HepG2 (cell line): ENCODE measurements around the gene METTL15. TPM values are rescaled to one million over a fixed set of nuclear protein-coding genes. Genes with fewer than 3 reads are reported as not detected.

Experiments
- ATAC-seq: fragments of 200-7000 bp; cut with Tn5 transposase; 3 replicates; pipeline ENCODE4 v1.9.1; 2020; ENCODE audit warnings: mild to moderate bottlenecking, moderate library complexity
- BruUV-seq: library from RNA; stranded (reverse); fragments of 400-500 nt; replicated peaks from 2 replicates; lab custom pipeline; 2021; lab: Mats Ljungman, UMichigan
- CTCF ChIA-PET: fragments of 300-600 bp; formaldehyde crosslinking; extraction: SDS; loops from one replicate; lab custom pipeline; 2021; ENCODE audit warnings: low total read pairs, inconsistent platforms, low intra/inter-chr PET ratio; lab: Yijun Ruan, JAX
- POLR2A ChIA-PET: fragments of 350-600 bp; sonication (Branson Sonifier 250); formaldehyde crosslinking; loops from one replicate; lab custom pipeline; 2020; ENCODE audit warnings: antibody characterized with exemption, inconsistent platforms; lab: Yijun Ruan, JAX
- DNase-seq: peaks from one replicate; pipeline ENCODE4 v3.0.0-alpha.2; 2015; ENCODE audit warnings: low spot score
- FAIRE-seq: peaks from 3 replicates; lab custom pipeline; 2011; peaks lifted over from hg19 to GRCh38; lab: Jason Lieb, UNC
- H2AFZ ChIP-seq: one replicate; pipeline ENCODE4 v1.6.1; 2011; ENCODE audit warnings: low read length, inconsistent platforms
- H3K27ac ChIP-seq: fragments of 300-600 bp; 3 replicates; pipeline ENCODE4 v1.8.0; 2011; ENCODE audit warnings: mixed run types, mild to moderate bottlenecking, mixed read lengths, low read length, inconsistent platforms; ENCODE audit not compliant: insufficient read depth; ENCODE audit errors: extremely low read length
- H3K27me3 ChIP-seq, 2 experiments: fragments of 200-600 bp in 1 of 2; 2 replicates in 1 of 2; 3 replicates in 1 of 2; pipeline versions ENCODE4 v1.6.0 to v1.8.0; 2011; ENCODE audit warnings: low read length in 2 of 2, mild to moderate bottlenecking in 2 of 2, moderate library complexity in 2 of 2, inconsistent platforms in 1 of 2; ENCODE audit not compliant: insufficient read depth in 2 of 2, control insufficient read depth in 1 of 2
- H3K36me3 ChIP-seq, 2 experiments: fragments of 200-600 bp in 1 of 2; replicated peaks in 1 of 2; 2 replicates in 1 of 2; 3 replicates in 1 of 2; pipeline versions ENCODE4 v1.5.1 to v1.8.0; 2011; ENCODE audit warnings: low read length in 2 of 2, inconsistent platforms in 1 of 2; ENCODE audit not compliant: insufficient read depth in 2 of 2, control insufficient read depth in 1 of 2
- H3K4me1 ChIP-seq: 2 replicates; pipeline ENCODE4 v1.5.1; 2012; ENCODE audit warnings: low read length, inconsistent platforms; ENCODE audit not compliant: insufficient read depth
- H3K4me2 ChIP-seq: 2 replicates; pipeline ENCODE4 v1.6.0; 2011; ENCODE audit warnings: low read depth, low read length, inconsistent platforms
- H3K4me3 ChIP-seq, 3 experiments: fragments of 200-600 bp in 1 of 3; sonication (generic), shearing (Covaris generic) in 1 of 3; replicated peaks in 1 of 3; 2 replicates each; pipeline ENCODE4 v1.5.1; 2011 to 2016; ENCODE audit warnings: low read length in 3 of 3, inconsistent platforms in 2 of 3, low read depth in 2 of 3, mild to moderate bottlenecking in 2 of 3, control low read depth in 1 of 3, mixed read lengths in 1 of 3; ENCODE audit not compliant: insufficient read depth in 1 of 3
- H3K79me2 ChIP-seq: one replicate; pipeline ENCODE4 v1.6.1; 2011; ENCODE audit warnings: low read length, inconsistent platforms; ENCODE audit not compliant: insufficient read depth
- H3K9ac ChIP-seq: 2 replicates; pipeline ENCODE4 v1.6.0; 2011; ENCODE audit warnings: mild to moderate bottlenecking, low read depth, low read length, inconsistent platforms; ENCODE audit not compliant: insufficient read depth
- H3K9me3 ChIP-seq: 2 replicates; pipeline ENCODE4 v1.5.1; 2012; ENCODE audit warnings: mild to moderate bottlenecking, low read length
- H4K20me1 ChIP-seq: 2 replicates; pipeline ENCODE4 v1.6.0; 2011; ENCODE audit warnings: inconsistent platforms, mild to moderate bottlenecking, low read length, moderate library complexity; ENCODE audit not compliant: insufficient read depth
- CAMTA2 ChIP-seq: sonication (generic); formaldehyde crosslinking; IDR thresholded peaks from 2 replicates; pipeline ENCODE4 v1.4.0; 2020; ENCODE audit warnings: mild to moderate bottlenecking, missing genetic modification reagents, borderline replicate concordance
- DNMT1 ChIP-seq: sonication (generic); formaldehyde crosslinking; IDR thresholded peaks from 2 replicates; pipeline ENCODE4 v1.5.1; 2020; ENCODE audit warnings: mild to moderate bottlenecking, missing genetic modification reagents
- ELF4 ChIP-seq: sonication (generic); formaldehyde crosslinking; IDR thresholded peaks from 2 replicates; pipeline ENCODE4 v1.5.0; 2020; ENCODE audit warnings: missing genetic modification reagents, mild to moderate bottlenecking, moderate library complexity, borderline replicate concordance
- HNRNPK ChIP-seq: fragments of 200-400 bp; formaldehyde crosslinking; IDR thresholded peaks from 2 replicates; pipeline ENCODE4 v1.6.1; 2018; ENCODE audit warnings: low read length, low read depth, moderate library complexity, mild to moderate bottlenecking; ENCODE audit not compliant: poor library complexity, severe bottlenecking
- ISL2 ChIP-seq: sonication (generic); formaldehyde crosslinking; IDR thresholded peaks from 2 replicates; pipeline ENCODE4 v1.5.0; 2020; ENCODE audit warnings: missing genetic modification reagents
- KDM5A ChIP-seq: fragments of 200-600 bp; sonication (generic); IDR thresholded peaks from 2 replicates; pipeline ENCODE4 v1.7.0; 2018; ENCODE audit warnings: antibody characterized with exemption, mild to moderate bottlenecking, low read length, borderline replicate concordance
- NFRKB ChIP-seq: fragments of 450-650 bp; IDR thresholded peaks from 2 replicates; pipeline ENCODE4 v1.6.1; 2017
- SP1 ChIP-seq, 2 experiments: fragments of 450-650 bp in 1 of 2; sonication (generic) in 1 of 2; formaldehyde crosslinking in 1 of 2; IDR thresholded peaks; 2 replicates each; pipeline versions ENCODE4 v1.4.0 to v1.6.1; 2016 to 2020; ENCODE audit warnings: missing genetic modification reagents in 1 of 2
- XRCC5 ChIP-seq: fragments of 200-400 bp; formaldehyde crosslinking; optimal IDR thresholded peaks from 2 replicates; pipeline ENCODE3; 2017; ENCODE audit warnings: mild to moderate bottlenecking, low read length
- ZBTB7B ChIP-seq: sonication (generic); formaldehyde crosslinking; IDR thresholded peaks from 2 replicates; pipeline ENCODE4 v1.4.0; 2020; ENCODE audit warnings: missing genetic modification reagents
- ZNF282 ChIP-seq: fragments of 450-650 bp; IDR thresholded peaks from 2 replicates; pipeline ENCODE4 v1.6.1; 2018; ENCODE audit not compliant: partially characterized antibody
- ZNF292 ChIP-seq: sonication (generic); formaldehyde crosslinking; IDR thresholded peaks from 2 replicates; pipeline ENCODE4 v1.8.1; 2022; ENCODE audit warnings: mild to moderate bottlenecking, low read depth, missing genetic modification reagents, borderline replicate concordance
- ZNF570 ChIP-seq: sonication (generic); formaldehyde crosslinking; IDR thresholded peaks from 2 replicates; pipeline ENCODE4 v1.4.0; 2020; ENCODE audit warnings: mild to moderate bottlenecking, missing genetic modification reagents, borderline replicate concordance
- ZNF577 ChIP-seq: sonication (generic); formaldehyde crosslinking; IDR thresholded peaks from 2 replicates; pipeline ENCODE4 v1.4.0; 2020; ENCODE audit warnings: mild to moderate bottlenecking, low read depth, missing genetic modification reagents, borderline replicate concordance
- ZNF605 ChIP-seq: sonication (generic); formaldehyde crosslinking; IDR thresholded peaks from 2 replicates; pipeline ENCODE4 v1.8.0; 2022; ENCODE audit warnings: mild to moderate bottlenecking, missing genetic modification reagents
- ZNF775 ChIP-seq: sonication (generic); formaldehyde crosslinking; IDR thresholded peaks from 2 replicates; pipeline ENCODE4 v1.4.0; 2020; ENCODE audit warnings: missing genetic modification reagents, mild to moderate bottlenecking, moderate library complexity, borderline replicate concordance
- ZSCAN9 ChIP-seq: IDR thresholded peaks from 2 replicates; pipeline ENCODE4 v1.6.1; 2016; ENCODE audit warnings: borderline replicate concordance
- WGBS: methylation state at CpG from one replicate; pipeline ENCODE4 v1.1.6; 2017; ENCODE audit warnings: low lambda C conversion rate; 5-methylcytosine and 5-hydroxymethylcytosine counted together
- in situ Hi-C: cut with HindIII; loops from 2 replicates; pipeline ENCODE4 v1.10.0; 2017; ENCODE audit warnings: low pct_unique_long_range_greater_than_20kb; ENCODE audit not compliant: extremely low pct_ligation_motif_present
- intact Hi-C: fragments of 100-400 bp; cut with micrococcal nuclease; formaldehyde crosslinking; loops from one replicate; pipeline ENCODE4 v1.10.0; 2022; ENCODE audit not compliant: unreplicated experiment
- polyA plus RNA-seq, 8 experiments: library from polyadenylated mRNA; depleted of rRNA in 3 of 8; stranded (reverse) in 7 of 8; unstranded in 1 of 8; fragments of >200 nt; fragmentation: Illumina TruSeq in 4 of 8; extraction: Trizol in 4 of 8; gene quantifications; 2 replicates each; pipeline versions ENCODE4 v1.2.1 to v1.2.3, GENCODE V29; 2011 to 2016; ENCODE audit warnings: low read depth in 4 of 8, missing spikeins in 1 of 8, mixed read lengths in 1 of 8; ENCODE audit not compliant: insufficient read depth in 1 of 8
- total RNA-seq, 5 experiments: library from RNA; depleted of rRNA; stranded (reverse); fragments of >200 nt; fragmentation: Illumina TruSeq; extraction: Trizol; gene quantifications; 2 replicates each; pipeline ENCODE4 v1.2.3, GENCODE V29; 2016; ENCODE audit warnings: low read depth in 1 of 5

Gene METTL15
- total and polyA plus RNA-seq, 2 of the 13 experiments (the other 11 are each of a cell fraction or from before 2014, with no cell fraction given) = 6.5 to 14.0 TPM

DNA sequence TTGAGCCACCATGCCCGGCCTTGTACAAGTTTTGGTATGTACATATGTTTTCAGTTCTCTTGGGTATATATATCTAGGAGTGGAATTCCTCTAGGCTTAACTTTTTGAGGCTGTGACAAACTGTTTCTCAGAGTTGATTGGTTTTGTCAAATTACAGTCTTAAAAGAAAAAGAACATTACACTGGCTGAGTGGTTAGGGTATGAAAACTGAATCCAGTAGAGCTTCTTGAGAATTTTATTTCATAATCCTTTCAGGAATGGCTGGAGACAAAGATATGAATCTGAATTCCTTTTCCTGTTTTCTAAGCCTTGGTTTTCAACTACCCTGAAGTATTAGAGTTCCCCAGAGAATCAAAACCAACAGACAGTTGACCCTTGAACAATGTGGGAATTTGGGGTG is 6.5 kb downstream of the METTL15 start:
- H4K20me1 ChIP-seq = no peaks in the 10 kb centered on the region
- peaks cover 20% of the 10 kb centered on the region for H3K4me1 ChIP-seq
- no peak overlapping the region for H3K27ac ChIP-seq
- no peak overlapping the region for H3K9ac ChIP-seq
- 100% methylated on average over 1 of the region's 1 CpG for whole genome bisulfite sequencing
- no peak overlapping the region for H3K4me2 ChIP-seq
- peaks cover 36% of the 10 kb centered on the region for H3K79me2 ChIP-seq
- intact Hi-C loops = no loop called here
- FAIRE-seq = no peak
- H3K36me3 ChIP-seq = peaks cover 0 to 7% of the 10 kb centered on the region in 2 experiments; a peak in 3 of 5 replicates
- BruUV-seq = no TSS peak
- ATAC-seq = no peak
- no peak overlapping the region for H3K4me3 ChIP-seq
- no peak for DNase-seq
- no peaks in the 10 kb centered on the region; a peak in 1 of 5 replicates for H3K27me3 ChIP-seq
- ChIA-PET CTCF (no interaction called here), POLR2A (no interaction called here)
- H2AFZ ChIP-seq = no peak overlapping the region
- H3K9me3 ChIP-seq = no peaks in the 10 kb centered on the region
- TF ChIP-seq KDM5A = no peak
- TF ChIP-seq ZBTB7B = no peak
- no peak for TF ChIP-seq ZNF605 (CRISPR knock-in tag)
- in situ Hi-C loops = no loop called here

DNA sequence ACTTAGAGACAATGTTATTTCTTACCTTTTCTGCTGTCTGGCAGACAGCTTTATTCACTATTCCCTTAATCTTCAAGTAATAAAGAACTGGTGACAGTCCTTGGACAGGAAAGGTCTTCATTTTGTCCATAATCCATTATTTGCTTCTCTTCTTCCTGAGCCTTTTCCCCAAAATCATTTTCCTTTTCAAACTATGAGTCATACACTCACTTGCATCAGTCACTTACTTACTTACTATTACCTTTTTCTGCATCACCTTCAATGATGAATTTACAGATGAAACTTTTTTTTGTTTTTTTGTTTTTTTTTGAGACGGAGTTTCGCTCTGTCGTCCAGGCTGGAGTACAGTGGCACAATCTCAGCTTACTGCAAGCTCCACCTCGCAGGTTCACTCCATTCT is 9.5 kb downstream of the METTL15 start:
- ATAC-seq = no peak
- Histone ChIP-seq H4K20me1 (no peaks in the 10 kb centered on the region), H3K4me3 (no peak overlapping the region), H3K36me3 (peaks cover 0 to 7% of the 10 kb centered on the region in 2 experiments; a peak in 3 of 5 replicates), H3K79me2 (peaks cover 10% of the 10 kb centered on the region), H3K4me1 (no peaks in the 10 kb centered on the region), H3K27ac (no peak overlapping the region), H3K27me3 (no peaks in the 10 kb centered on the region), H3K9ac (no peak overlapping the region), H3K4me2 (no peak overlapping the region), H2AFZ (no peak overlapping the region), H3K9me3 (no peaks in the 10 kb centered on the region)
- TF ChIP-seq ISL2 (no peak), ZNF292 (CRISPR knock-in tag) (no peak), ZNF282 (no peak), SP1 (IDR thresholded peaks at IDR 0.05) (no peak), SP1 (CRISPR knock-in tag; IDR thresholded peaks at IDR 0.05) (no peak), HNRNPK (no peak), ZNF775 (CRISPR knock-in tag) (no peak), DNMT1 (CRISPR knock-in tag) (no peak), ZSCAN9 (no peak), ZNF577 (CRISPR knock-in tag) (no peak), CAMTA2 (CRISPR knock-in tag) (no peak), NFRKB (no peak), ELF4 (CRISPR knock-in tag) (no peak), ZNF570 (CRISPR knock-in tag) (no peak), XRCC5 (no peak)
- 98% methylated on average over 4 of the region's 4 CpGs for WGBS
- in situ Hi-C loops (no loop called here), intact Hi-C loops (no loop called here)
- no TSS peak for BruUV-seq
- no peak for DNase-seq
- CTCF ChIA-PET = no interaction called here
- POLR2A ChIA-PET = no interaction called here
- no peak for FAIRE-seq
